Right renal pelvis (tissue), 4 donors: ENCODE data around the gene PDGFRA. TPM values are rescaled to one million over a fixed set of nuclear protein-coding genes. Genes with fewer than 3 reads are reported as not detected.

Source experiments
- DNase-seq, 4 donors: peaks; one replicate each; pipeline ENCODE4 v3.0.0-alpha.2; 2013; ENCODE audit warnings: low read depth in 4 of 4, low spot score in 3 of 4, missing footprints in 1 of 4
- polyA plus RNA-seq, 4 donors: library from polyadenylated mRNA; unstranded; fragments of 120-200 nt; gene quantifications; one replicate each; pipeline ENCODE4 v1.2.1, GENCODE V29; 2013; ENCODE audit not compliant: insufficient read length in 4 of 4

PDGFRA gene
- 100 to 1,000 TPM; 133 to 209 (median 191) TPM for polyA plus RNA-seq

- peak in 2 of 4 donors; percentile 48 to 78 for DNase-seq
Measured at GRCh38 chr4:54228961-54229501, at the start of gene PDGFRA. Gene PDGFRA, plus strand, starts transcription at chr4:54229293. Its CDS starts 29,476 bp downstream, at chr4:54258769.

- DNase-seq = no peak
Measured at GRCh38 chr4:54184581-54184980, 44.5 kb upstream of the PDGFRA start.

GRCh38 chr4:54185044-54185780 lies 43.9 kb upstream of the PDGFRA start:
- DNase-seq = no peak

- DNase-seq = no peak
Measured at GRCh38 chr4:54185866-54186265, 43.2 kb upstream of the PDGFRA start.

GRCh38 chr4:54186371-54186770 lies 42.7 kb upstream of the PDGFRA start:
- no peak for DNase-seq

- DNase-seq = no peak
Measured at GRCh38 chr4:54187148-54187547, 41.9 kb upstream of the PDGFRA start.

GRCh38 chr4:54189140-54189539 lies 40.0 kb upstream of the PDGFRA start:
- no peak for DNase-seq

- no peak for DNase-seq
Measured at GRCh38 chr4:54192811-54193210, 36.3 kb upstream of the PDGFRA start.

GRCh38 chr4:54197926-54198325 lies 31.2 kb upstream of the PDGFRA start:
- DNase-seq = no peak

GRCh38 chr4:54199919-54200318 lies 29.2 kb upstream of the PDGFRA start:
- DNase-seq = no peak

GRCh38 chr4:54209617-54210016 lies 19.5 kb upstream of the PDGFRA start:
- DNase-seq = no peak

- DNase-seq = no peak
Measured at GRCh38 chr4:54213001-54213400, 16.1 kb upstream of the PDGFRA start.

GRCh38 chr4:54213761-54214160 lies 15.3 kb upstream of the PDGFRA start:
- no peak for DNase-seq

- no peak for DNase-seq
Measured at GRCh38 chr4:54215379-54216077, 13.6 kb upstream of the PDGFRA start.

- peak in 2 of 4 donors; percentile 83 to 84 for DNase-seq
Measured at GRCh38 chr4:54217642-54218495, 11.2 kb upstream of the PDGFRA start.

- no peak for DNase-seq
Measured at GRCh38 chr4:54218736-54219135, 10.4 kb upstream of the PDGFRA start.

- DNase-seq = peak in 1 of 4 donors; percentile 31
Measured at GRCh38 chr4:54224996-54225597, 4.0 kb upstream of the PDGFRA start.

- DNase-seq = peak in 1 of 4 donors; percentile 25
Measured at GRCh38 chr4:54225598-54226403, 3.3 kb upstream of the PDGFRA start.
